Keratinocyte (primary cell): ENCODE measurements around the gene CYTH1. TPM values are rescaled to one million over a fixed set of nuclear protein-coding genes. Genes with fewer than 3 reads are reported as not detected.

Experiments used
- DNase-seq: peaks from one replicate; pipeline ENCODE4 v3.0.0-alpha.2; 2011; ENCODE audit warnings: low read depth, missing footprints, low spot score
- FAIRE-seq: peaks from 2 replicates; lab custom pipeline; 2011; peaks lifted over from hg19 to GRCh38; lab: Jason Lieb, UNC
- H2AFZ ChIP-seq: 2 replicates; pipeline ENCODE4 v1.6.0; 2012; ENCODE audit warnings: low read length, control low read depth, inconsistent platforms; ENCODE audit not compliant: control insufficient read depth
- H3K27ac ChIP-seq: 2 replicates; pipeline ENCODE4 v1.5.1; 2011; ENCODE audit warnings: low read length; ENCODE audit not compliant: control insufficient read depth, insufficient read depth
- H3K27me3 ChIP-seq: 3 replicates; pipeline ENCODE4 v1.6.0; 2011; ENCODE audit warnings: low read length; ENCODE audit not compliant: control insufficient read depth, insufficient read depth; ENCODE audit errors: extremely low read depth
- H3K36me3 ChIP-seq, 2 experiments: 2 replicates in 1 of 2; 3 replicates in 1 of 2; pipeline ENCODE4 v1.5.1; 2011; ENCODE audit warnings: low read length in 2 of 2, mild to moderate bottlenecking in 1 of 2; ENCODE audit not compliant: control insufficient read depth in 2 of 2, insufficient read depth in 2 of 2; ENCODE audit errors: extremely low read depth in 1 of 2
- H3K4me1 ChIP-seq: 3 replicates; pipeline ENCODE4 v1.5.1; 2011; ENCODE audit warnings: low read length; ENCODE audit not compliant: control insufficient read depth, insufficient read depth; ENCODE audit errors: extremely low read depth
- H3K4me2 ChIP-seq: 3 replicates; pipeline ENCODE4 v1.6.0; 2011; ENCODE audit warnings: low read depth, low read length; ENCODE audit not compliant: control insufficient read depth, insufficient read depth; ENCODE audit errors: extremely low read depth
- H3K4me3 ChIP-seq, 3 experiments: fragments of 200-600 bp in 1 of 3; sonication (generic) in 1 of 3; 2 replicates in 2 of 3; 3 replicates in 1 of 3; pipeline ENCODE4 v1.5.1; 2011 to 2016; ENCODE audit warnings: low read length in 3 of 3, mild to moderate bottlenecking in 3 of 3, control low read depth in 2 of 3, inconsistent platforms in 1 of 3, low read depth in 1 of 3, mixed read lengths in 1 of 3, mixed run types in 1 of 3, moderate library complexity in 1 of 3; ENCODE audit not compliant: control insufficient read depth in 2 of 3, insufficient read depth in 2 of 3; ENCODE audit errors: extremely low read depth in 1 of 3
- H3K79me2 ChIP-seq: 2 replicates; pipeline ENCODE4 v1.6.0; 2012; ENCODE audit warnings: low read length; ENCODE audit not compliant: control insufficient read depth, insufficient read depth
- H3K9ac ChIP-seq: 3 replicates; pipeline ENCODE4 v1.6.0; 2011; ENCODE audit warnings: low read length; ENCODE audit not compliant: control insufficient read depth, insufficient read depth; ENCODE audit errors: extremely low read depth
- H3K9me1 ChIP-seq: 3 replicates; pipeline ENCODE4 v1.6.0; 2011; ENCODE audit warnings: low read length; ENCODE audit not compliant: control insufficient read depth, insufficient read depth; ENCODE audit errors: extremely low read depth
- H3K9me3 ChIP-seq: 2 replicates; pipeline ENCODE4 v1.5.1; 2012; ENCODE audit warnings: low read depth, low read length; ENCODE audit not compliant: control insufficient read depth
- H4K20me1 ChIP-seq: 3 replicates; pipeline ENCODE4 v1.6.0; 2011; ENCODE audit warnings: low read length; ENCODE audit not compliant: control insufficient read depth, insufficient read depth; ENCODE audit errors: extremely low read depth
- CTCF ChIP-seq, 3 experiments: IDR thresholded peaks in 1 of 3; conservative IDR thresholded peaks in 1 of 3; optimal IDR thresholded peaks in 1 of 3; 2 replicates in 2 of 3; 3 replicates in 1 of 3; pipeline versions ENCODE3 to v1.5.1; 2011; ENCODE audit warnings: low read length in 3 of 3, mild to moderate bottlenecking in 3 of 3, moderate library complexity in 2 of 3, control low read depth in 1 of 3, inconsistent platforms in 1 of 3; ENCODE audit not compliant: insufficient read depth in 2 of 3; ENCODE audit errors: extremely low read depth in 1 of 3
- EZH2 ChIP-seq: IDR thresholded peaks from one replicate; pipeline ENCODE4 v1.6.1; 2012; ENCODE audit warnings: inconsistent platforms, mild to moderate bottlenecking, low read length, moderate library complexity
- dilution Hi-C: fragments of 300-500 bp; cut with MboI; formaldehyde crosslinking; loops from one replicate; pipeline ENCODE4 v1.7.0; 2020; ENCODE audit warnings: low sequenced_read_pairs; ENCODE audit not compliant: extremely low pct_ligation_motif_present
- polyA plus RNA-seq, 5 experiments: library from polyadenylated mRNA; depleted of rRNA in 3 of 5; stranded (reverse) in 3 of 5; stranded (forward) in 1 of 5; unstranded in 1 of 5; fragments of >200 nt; gene quantifications; 1 replicate in 1 of 5; 2 replicates in 3 of 5; 3 replicates in 1 of 5; pipeline versions ENCODE4 v1.2.1 to v1.2.3, GENCODE V29; 2011 to 2012; ENCODE audit warnings: missing spikeins in 2 of 5, low read depth in 1 of 5, low replicate concordance in 1 of 5

Gene CYTH1
- polyA plus RNA-seq, 1 donor (not counting 4 experiments of a cell fraction or from before 2014, with no cell fraction given) = 28.3 TPM

GRCh38 chr17:78629436-78629995 lies 152.6 kb downstream of the CYTH1 start:
- FAIRE-seq (no peak), DNase-seq (no peak)
- Histone ChIP-seq H3K79me2 (no peaks in the 10 kb centered on the region), H3K27me3 (no peaks in the 10 kb centered on the region), H4K20me1 (no peaks in the 10 kb centered on the region), H3K9ac (no peak overlapping the region), H3K4me1 (no peaks in the 10 kb centered on the region), H3K27ac (no peak overlapping the region), H3K9me3 (no peaks in the 10 kb centered on the region), H3K4me2 (no peak overlapping the region), H3K36me3 (no peaks in the 10 kb centered on the region), H3K9me1 (no peaks in the 10 kb centered on the region), H2AFZ (no peak overlapping the region), H3K4me3 (no peak overlapping the region)
- TF ChIP-seq CTCF (optimal IDR thresholded peaks at IDR 0.05 in 1 of 3, IDR thresholded peaks at IDR 0.05 in 1 of 3, conservative IDR thresholded peaks at IDR 0.05 in 1 of 3; ENCODE audit: extremely low read depth in 1 of 3, insufficient read depth in 2 of 3, low read length in 3 of 3) = no peak
- no peak for TF ChIP-seq EZH2
- dilution Hi-C loops = no loop called here

GRCh38 chr17:78628547-78629435 lies 153.3 kb downstream of the CYTH1 start:
- Histone ChIP-seq H3K9me3 (no peaks in the 10 kb centered on the region), H3K36me3 (no peaks in the 10 kb centered on the region), H3K4me3 (no peak overlapping the region), H3K9me1 (no peaks in the 10 kb centered on the region), H3K27ac (no peak overlapping the region), H3K27me3 (no peaks in the 10 kb centered on the region), H3K4me1 (no peaks in the 10 kb centered on the region), H4K20me1 (no peaks in the 10 kb centered on the region), H2AFZ (no peak overlapping the region), H3K79me2 (no peaks in the 10 kb centered on the region), H3K4me2 (no peak overlapping the region), H3K9ac (no peak overlapping the region)
- TF ChIP-seq CTCF (optimal IDR thresholded peaks at IDR 0.05 in 1 of 3, IDR thresholded peaks at IDR 0.05 in 1 of 3, conservative IDR thresholded peaks at IDR 0.05 in 1 of 3; ENCODE audit: extremely low read depth in 1 of 3, insufficient read depth in 2 of 3, low read length in 3 of 3) (no peak), EZH2 (no peak)
- DNase-seq = no peak
- FAIRE-seq = no peak
- dilution Hi-C loops = no loop called here
